ENCODE measurements around the gene TMEM97. TPM values are rescaled to one million over a fixed set of nuclear protein-coding genes. Genes with fewer than 3 reads are reported as not detected.
A peak's percentile ranks its signal among the peaks of the same experiment; 100 is the strongest.

Gene TMEM97
- polyA plus RNA-seq, 3 donors, result 50.0 to 63.4 (median 50.0) TPM

GRCh38 chr17:28346746-28347246 is 27.8 kb downstream of the TMEM97 start:
- no peak for DNase-seq (ENCODE audit: extremely low read depth in 1 of 11, low read depth in 9 of 11, low spot score in 4 of 11)

GRCh38 chr17:28347261-28347891 is 28.4 kb downstream of the TMEM97 start:
- no peak for DNase-seq (ENCODE audit: extremely low read depth in 1 of 11, low read depth in 9 of 11, low spot score in 4 of 11)

GRCh38 chr17:28348979-28349378 is 30.0 kb downstream of the TMEM97 start:
- DNase-seq (ENCODE audit: extremely low read depth in 1 of 11, low read depth in 9 of 11, low spot score in 4 of 11), result no peak

GRCh38 chr17:28350271-28350670 is 31.3 kb downstream of the TMEM97 start:
- no peak for DNase-seq (ENCODE audit: extremely low read depth in 1 of 11, low read depth in 9 of 11, low spot score in 4 of 11)

- DNase-seq (ENCODE audit: extremely low read depth in 1 of 11, low read depth in 9 of 11, low spot score in 4 of 11), result peak; percentile 78 to 94 (median 91)
Measured at GRCh38 chr17:28357061-28357900, 38.3 kb downstream of the TMEM97 start, which contains the start of gene POLDIP2. TSS of gene POLDIP2 (minus strand) at chr17:28357527. CDS start at chr17:28357448, 79 bp downstream.

GRCh38 chr17:28357901-28358197 is 38.8 kb downstream of the TMEM97 start:
- no peak for DNase-seq (ENCODE audit: extremely low read depth in 1 of 11, low read depth in 9 of 11, low spot score in 4 of 11)

- DNase-seq (ENCODE audit: extremely low read depth in 1 of 11, low read depth in 9 of 11, low spot score in 4 of 11), result no peak
Measured at GRCh38 chr17:28363186-28363585, 44.2 kb downstream of the TMEM97 start.

- DNase-seq (ENCODE audit: extremely low read depth in 1 of 11, low read depth in 9 of 11, low spot score in 4 of 11), result no peak
Measured at GRCh38 chr17:28363776-28364650, 45.0 kb downstream of the TMEM97 start.

- no peak for DNase-seq (ENCODE audit: extremely low read depth in 1 of 11, low read depth in 9 of 11, low spot score in 4 of 11)
Measured at GRCh38 chr17:28364665-28365363, 45.8 kb downstream of the TMEM97 start, which contains the start of gene SEBOX. TSS of gene SEBOX (minus strand) at chr17:28365199. CDS start at chr17:28365151, 48 bp downstream.

GRCh38 chr17:28365487-28365886 is 46.5 kb downstream of the TMEM97 start:
- DNase-seq (ENCODE audit: extremely low read depth in 1 of 11, low read depth in 9 of 11, low spot score in 4 of 11), result no peak

GRCh38 chr17:28366605-28367004 is 47.6 kb downstream of the TMEM97 start:
- no peak for DNase-seq (ENCODE audit: extremely low read depth in 1 of 11, low read depth in 9 of 11, low spot score in 4 of 11)

- no peak for DNase-seq (ENCODE audit: extremely low read depth in 1 of 11, low read depth in 9 of 11, low spot score in 4 of 11)
Measured at GRCh38 chr17:28367641-28368305, 48.8 kb downstream of the TMEM97 start.

- no peak for DNase-seq (ENCODE audit: extremely low read depth in 1 of 11, low read depth in 9 of 11, low spot score in 4 of 11)
Measured at GRCh38 chr17:28368306-28368831, 49.4 kb downstream of the TMEM97 start.

- no peak for DNase-seq (ENCODE audit: extremely low read depth in 1 of 11, low read depth in 9 of 11, low spot score in 4 of 11)
Measured at GRCh38 chr17:28368915-28369683, 50.1 kb downstream of the TMEM97 start.

- no peak for DNase-seq (ENCODE audit: extremely low read depth in 1 of 11, low read depth in 9 of 11, low spot score in 4 of 11)
Measured at GRCh38 chr17:28369684-28370034, 50.7 kb downstream of the TMEM97 start.

GRCh38 chr17:28370035-28370743 is 51.2 kb downstream of the TMEM97 start, which contains the start of gene VTN:
TSS of gene VTN (minus strand) at chr17:28370307. CDS start at chr17:28370203, 104 bp downstream.
- DNase-seq (ENCODE audit: extremely low read depth in 1 of 11, low read depth in 9 of 11, low spot score in 4 of 11), result no peak

- DNase-seq (ENCODE audit: extremely low read depth in 1 of 11, low read depth in 9 of 11, low spot score in 4 of 11), result no peak
Measured at GRCh38 chr17:28370744-28371103, 51.7 kb downstream of the TMEM97 start.
